ENCODE measurements around the gene HBB.
"Not testable (repeated sequence)": the region's sequence is repeated elsewhere in the genome, so short reads cannot be mapped to it uniquely, and the experiment has no call there.

HBB gene

GRCh38 chr11:5226732-5227310, at the start of gene HBB:
HBB (minus strand) TSS chr11:5227071; CDS start chr11:5227021, 50 bp downstream.
- no peak for DNase-seq

- DNase-seq = no peak
Observed at GRCh38 chr11:5275369-5276110, 48.7 kb upstream of the HBB start.

GRCh38 chr11:5274395-5274794, 47.5 kb upstream of the HBB start:
- no peak for DNase-seq

- DNase-seq = no peak
Observed at GRCh38 chr11:5272395-5273017, 45.6 kb upstream of the HBB start.

- no peak for DNase-seq
Observed at GRCh38 chr11:5269715-5270147, 42.9 kb upstream of the HBB start, which contains the start of gene HBE1. HBE1 (minus strand) TSS chr11:5269945; CDS start chr11:5269890, 55 bp downstream.

GRCh38 chr11:5267033-5267563, 40.2 kb upstream of the HBB start:
- DNase-seq = no peak

- DNase-seq = no peak
Observed at GRCh38 chr11:5266609-5267008, 39.7 kb upstream of the HBB start.

- DNase-seq = no peak
Observed at GRCh38 chr11:5265832-5266231, 39.0 kb upstream of the HBB start.

GRCh38 chr11:5258543-5259262, 31.8 kb upstream of the HBB start:
- no peak for DNase-seq

- no peak for DNase-seq
Observed at GRCh38 chr11:5257296-5257695, 30.4 kb upstream of the HBB start.

- not testable (repeated sequence) for DNase-seq
Observed at GRCh38 chr11:5254646-5255413, 28.0 kb upstream of the HBB start, which contains the start of gene HBG2. HBG2 (minus strand) TSS chr11:5254781; CDS start chr11:5254728, 53 bp downstream.

GRCh38 chr11:5254023-5254422, 27.2 kb upstream of the HBB start:
- DNase-seq = not testable (repeated sequence)

GRCh38 chr11:5253440-5253839, 26.6 kb upstream of the HBB start:
- not testable (repeated sequence) for DNase-seq

- DNase-seq = no peak
Observed at GRCh38 chr11:5252919-5253265, 26.0 kb upstream of the HBB start.

- no peak for DNase-seq
Observed at GRCh38 chr11:5252192-5252918, 25.5 kb upstream of the HBB start.

GRCh38 chr11:5251746-5252145, 24.9 kb upstream of the HBB start:
- DNase-seq = no peak

GRCh38 chr11:5250543-5251204, 23.8 kb upstream of the HBB start:
- no peak for DNase-seq

GRCh38 chr11:5249807-5250396, 23.0 kb upstream of the HBB start, which contains the start of gene HBG1:
HBG1 (minus strand) TSS chr11:5249857; CDS start chr11:5249804, 53 bp downstream.
- not testable (repeated sequence) for DNase-seq

GRCh38 chr11:5248498-5248897, 21.6 kb upstream of the HBB start:
- not testable (repeated sequence) for DNase-seq

GRCh38 chr11:5247472-5248192, 20.8 kb upstream of the HBB start:
- no peak for DNase-seq

Measured in CD4-positive, alpha-beta T cell treated with Interleukin-6 for 4 hours (primary cell).